ENCODE data around the gene ASB3. TPM values are rescaled to one million over a fixed set of nuclear protein-coding genes. Genes with fewer than 3 reads are reported as not detected.

Gene ASB3
- polyA plus RNA-seq, 2 of the 4 experiments (the other 2 are of a cell fraction) = 13.5 to 35.9 TPM

GRCh38 chr2:53697092-53697491 lies 89.7 kb downstream of the ASB3 start:
- 70% methylated on average over 4 of the region's 4 CpGs for WGBS (ENCODE audit: missing lambda C conversion rate)
- ATAC-seq (no peak), FAIRE-seq (no peak), DNase-seq (ENCODE audit: low read depth in 1 of 2, low spot score in 1 of 2) (no peak)
- Histone ChIP-seq H3K4me3 (no peak overlapping the region), H3K27ac (no peak overlapping the region), H3K4me2 (no peak overlapping the region), H3K4me1 (no peaks in the 10 kb centered on the region), H3K9me3 (no peaks in the 10 kb centered on the region)
- ChIA-PET CTCF (no interaction called here), POLR2A (no interaction called here)
- no peak for TF ChIP-seq NR3C1 (IDR thresholded peaks at IDR 0.05)
- TF ChIP-seq ZNF302 (CRISPR knock-in tag; IDR thresholded peaks at IDR 0.05) = no peak
- TF ChIP-seq CHD4 (IDR thresholded peaks at IDR 0.05; ENCODE audit: borderline replicate concordance) = no peak
- TF ChIP-seq SMC3 (IDR thresholded peaks at IDR 0.05) = no peak
- no peak for TF ChIP-seq SREBF2 (IDR thresholded peaks at IDR 0.05)
- no peak for TF ChIP-seq POLR2A (IDR thresholded peaks at IDR 0.05; ENCODE audit: low read length)
- no peak for TF ChIP-seq FOSB (CRISPR knock-in tag; IDR thresholded peaks at IDR 0.05)
- TF ChIP-seq FOXS1 (CRISPR knock-in tag; IDR thresholded peaks at IDR 0.05) = no peak
- no peak for TF ChIP-seq RNF2 (IDR thresholded peaks at IDR 0.05; ENCODE audit: borderline replicate concordance, low read depth)
- no peak for TF ChIP-seq PBX3 (IDR thresholded peaks at IDR 0.05)
- no peak for TF ChIP-seq CHD2 (IDR thresholded peaks at IDR 0.05; ENCODE audit: low read length, partially characterized antibody)

- WGBS (ENCODE audit: missing lambda C conversion rate) = 86% methylated on average over 4 of the region's 4 CpGs
- H3K9me3 ChIP-seq = no peaks in the 10 kb centered on the region
- no peak for TF ChIP-seq RCOR1 (IDR thresholded peaks at IDR 0.05; ENCODE audit: low read depth, low read length)
- TF ChIP-seq, protein P1, sequence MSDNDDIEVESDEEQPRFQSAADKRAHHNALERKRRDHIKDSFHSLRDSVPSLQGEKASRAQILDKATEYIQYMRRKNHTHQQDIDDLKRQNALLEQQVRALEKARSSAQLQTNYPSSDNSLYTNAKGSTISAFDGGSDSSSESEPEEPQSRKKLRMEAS (IDR thresholded peaks at IDR 0.05) = no peak
- no peak for TF ChIP-seq SMC3 (IDR thresholded peaks at IDR 0.05)
- TF ChIP-seq NR3C1 (IDR thresholded peaks at IDR 0.05) = no peak
- no peak for TF ChIP-seq EP300 (IDR thresholded peaks at IDR 0.05)
- TF ChIP-seq RARB (CRISPR knock-in tag; IDR thresholded peaks at IDR 0.05) = no peak
- TF ChIP-seq CHD4 (IDR thresholded peaks at IDR 0.05; ENCODE audit: borderline replicate concordance) = no peak
- no peak for TF ChIP-seq BHLHE40 (IDR thresholded peaks at IDR 0.05; ENCODE audit: low read depth, low read length)
- no peak for TF ChIP-seq HOXB13 (CRISPR knock-in tag; IDR thresholded peaks at IDR 0.05; ENCODE audit: low read depth)
- no peak for TF ChIP-seq ZNF302 (CRISPR knock-in tag; IDR thresholded peaks at IDR 0.05)
- no peak for TF ChIP-seq POLR2AphosphoS2 (conservative IDR thresholded peaks at IDR 0.05; ENCODE audit: low read length)
- no peak for TF ChIP-seq RFX5 (IDR thresholded peaks at IDR 0.05)
- TF ChIP-seq FOSL2 (IDR thresholded peaks at IDR 0.05) = no peak
- TF ChIP-seq FOSL2 (CRISPR knock-in tag; IDR thresholded peaks at IDR 0.05) = no peak
- TF ChIP-seq ZFP36 (IDR thresholded peaks at IDR 0.05; ENCODE audit: borderline replicate concordance, partially characterized antibody) = no peak
- no peak for TF ChIP-seq HEYL (CRISPR knock-in tag; IDR thresholded peaks at IDR 0.05)
- no peak for TF ChIP-seq JUN (IDR thresholded peaks at IDR 0.05)
- no peak for TF ChIP-seq EHF (CRISPR knock-in tag; IDR thresholded peaks at IDR 0.05)
- no peak for TF ChIP-seq CHD2 (IDR thresholded peaks at IDR 0.05; ENCODE audit: low read length, partially characterized antibody)
- no peak for TF ChIP-seq TFCP2L1 (CRISPR knock-in tag; IDR thresholded peaks at IDR 0.05)
- no peak overlapping the region for H3K4me2 ChIP-seq
- no peak overlapping the region for H3K4me3 ChIP-seq
- H3K4me1 ChIP-seq = no peaks in the 10 kb centered on the region
- DNase-seq (ENCODE audit: low read depth in 1 of 2, low spot score in 1 of 2) = no peak
- ChIA-PET POLR2A (no interaction called here), CTCF (no interaction called here)
- FAIRE-seq = no peak
- H3K27ac ChIP-seq = no peak overlapping the region
- no peak for ATAC-seq
Observed at GRCh38 chr2:53695575-53695974, 91.2 kb downstream of the ASB3 start.

DNA sequence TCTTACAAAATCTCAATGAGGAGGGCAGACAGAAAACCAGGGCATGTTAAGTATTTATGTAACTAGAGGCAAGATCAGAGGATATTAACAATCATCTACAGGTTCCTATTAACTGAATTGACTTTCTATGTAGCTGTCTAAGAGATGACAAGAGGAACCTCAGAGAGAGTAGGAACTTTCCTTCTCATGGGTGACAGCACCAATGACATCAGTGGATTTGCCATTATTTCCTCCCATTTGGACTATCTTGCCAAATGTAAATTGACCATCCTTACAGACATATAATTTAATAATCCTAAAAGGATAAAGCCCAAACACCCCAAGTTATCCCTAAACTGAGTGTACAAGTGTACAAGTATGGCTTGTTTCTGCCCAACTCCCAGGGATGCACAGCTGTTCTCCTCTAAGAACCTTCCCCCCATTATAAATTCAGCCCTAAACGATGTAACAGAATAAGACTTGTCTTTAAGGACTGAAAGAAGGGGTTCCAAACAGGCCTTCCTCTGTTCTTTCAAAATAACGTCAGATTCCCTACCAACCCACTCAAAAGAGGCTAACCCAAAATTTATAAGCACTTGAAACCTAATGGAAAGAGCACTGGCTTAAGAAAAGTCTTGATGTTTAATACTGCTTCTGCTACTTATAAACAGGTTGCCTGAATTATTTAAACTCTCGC lies 92.5 kb downstream of the ASB3 start:
- ChIA-PET CTCF (no interaction called here), POLR2A (no interaction called here)
- 91% methylated on average over 3 of the region's 3 CpGs for WGBS (ENCODE audit: missing lambda C conversion rate)

More for the DNA sequence above, 92.5 kb downstream of the ASB3 start:
- no peak for DNase-seq (ENCODE audit: low read depth in 1 of 2, low spot score in 1 of 2)
- ATAC-seq = no peak
- TF ChIP-seq MYC (IDR thresholded peaks at IDR 0.05; ENCODE audit: borderline replicate concordance, low read length) = no peak
- no peak for TF ChIP-seq BHLHE40 (IDR thresholded peaks at IDR 0.05; ENCODE audit: low read depth, low read length)
- no peak for TF ChIP-seq EP300 (IDR thresholded peaks at IDR 0.05)
- no peak for TF ChIP-seq POLR2AphosphoS2 (conservative IDR thresholded peaks at IDR 0.05; ENCODE audit: low read length)
- no peak for TF ChIP-seq TFCP2L1 (CRISPR knock-in tag; IDR thresholded peaks at IDR 0.05)
- TF ChIP-seq, protein P2, sequence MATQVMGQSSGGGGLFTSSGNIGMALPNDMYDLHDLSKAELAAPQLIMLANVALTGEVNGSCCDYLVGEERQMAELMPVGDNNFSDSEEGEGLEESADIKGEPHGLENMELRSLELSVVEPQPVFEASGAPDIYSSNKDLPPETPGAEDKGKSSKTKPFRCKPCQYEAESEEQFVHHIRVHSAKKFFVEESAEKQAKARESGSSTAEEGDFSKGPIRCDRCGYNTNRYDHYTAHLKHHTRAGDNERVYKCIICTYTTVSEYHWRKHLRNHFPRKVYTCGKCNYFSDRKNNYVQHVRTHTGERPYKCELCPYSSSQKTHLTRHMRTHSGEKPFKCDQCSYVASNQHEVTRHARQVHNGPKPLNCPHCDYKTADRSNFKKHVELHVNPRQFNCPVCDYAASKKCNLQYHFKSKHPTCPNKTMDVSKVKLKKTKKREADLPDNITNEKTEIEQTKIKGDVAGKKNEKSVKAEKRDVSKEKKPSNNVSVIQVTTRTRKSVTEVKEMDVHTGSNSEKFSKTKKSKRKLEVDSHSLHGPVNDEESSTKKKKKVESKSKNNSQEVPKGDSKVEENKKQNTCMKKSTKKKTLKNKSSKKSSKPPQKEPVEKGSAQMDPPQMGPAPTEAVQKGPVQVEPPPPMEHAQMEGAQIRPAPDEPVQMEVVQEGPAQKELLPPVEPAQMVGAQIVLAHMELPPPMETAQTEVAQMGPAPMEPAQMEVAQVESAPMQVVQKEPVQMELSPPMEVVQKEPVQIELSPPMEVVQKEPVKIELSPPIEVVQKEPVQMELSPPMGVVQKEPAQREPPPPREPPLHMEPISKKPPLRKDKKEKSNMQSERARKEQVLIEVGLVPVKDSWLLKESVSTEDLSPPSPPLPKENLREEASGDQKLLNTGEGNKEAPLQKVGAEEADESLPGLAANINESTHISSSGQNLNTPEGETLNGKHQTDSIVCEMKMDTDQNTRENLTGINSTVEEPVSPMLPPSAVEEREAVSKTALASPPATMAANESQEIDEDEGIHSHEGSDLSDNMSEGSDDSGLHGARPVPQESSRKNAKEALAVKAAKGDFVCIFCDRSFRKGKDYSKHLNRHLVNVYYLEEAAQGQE (IDR thresholded peaks at IDR 0.05) = no peak
- FAIRE-seq = peak; percentile 88
- no peaks in the 10 kb centered on the region for H3K9me3 ChIP-seq
- H3K4me1 ChIP-seq = no peaks in the 10 kb centered on the region
- no peak overlapping the region for H3K27ac ChIP-seq
- no peak overlapping the region for H3K4me2 ChIP-seq
- no peak overlapping the region for H3K4me3 ChIP-seq
